Measurements from ENCODE around the gene OSBPL3. TPM values are rescaled to one million over a fixed set of nuclear protein-coding genes. Genes with fewer than 3 reads are reported as not detected.

OSBPL3 gene
- total RNA-seq, 1 experiment from 2014 or later, result 9.2 TPM

- Histone ChIP-seq H3K4me3 (ENCODE audit: low read depth in 2 of 2, low read length in 2 of 2) (no peak overlapping the region), H3K27me3 (ENCODE audit: control insufficient read depth, insufficient read depth, low read length) (no peaks in the 10 kb centered on the region), H3K27ac (ENCODE audit: low read length) (no peak overlapping the region), H3K36me3 (ENCODE audit: control insufficient read depth, insufficient read depth, low read length) (no peaks in the 10 kb centered on the region), H3K4me1 (ENCODE audit: control insufficient read depth, insufficient read depth, low read length) (no peaks in the 10 kb centered on the region), H3K9me3 (ENCODE audit: control insufficient read depth, insufficient read depth, low read depth, low read length) (no peaks in the 10 kb centered on the region)
- TF ChIP-seq TCF7L2 (IDR thresholded peaks at IDR 0.05; ENCODE audit: low read depth, low read length), result no peak
- TF ChIP-seq REST (IDR thresholded peaks at IDR 0.05; ENCODE audit: insufficient read depth in 1 of 2, low read depth in 2 of 2, low read length in 1 of 2), result no peak
- TF ChIP-seq SIN3A (IDR thresholded peaks at IDR 0.05; ENCODE audit: borderline replicate concordance, insufficient read depth, low read depth, low read length), result no peak
- no peak for TF ChIP-seq POLR2AphosphoS5 (IDR thresholded peaks at IDR 0.05; ENCODE audit: low read depth, low read length)
- TF ChIP-seq CTCF (IDR thresholded peaks at IDR 0.05), result peak; percentile 34
- BruUV-seq (replicated peaks), result no TSS peak
- in situ Hi-C loops (cut with HindIII; ENCODE audit: low pct_unique_long_range_greater_than_20kb, low sequenced_read_pairs) (no loop called here), intact Hi-C loops (cut with micrococcal nuclease; ENCODE audit: unreplicated experiment) (no loop called here)
- DNase-seq (ENCODE audit: low read depth, low spot score) (no peak), ATAC-seq (no peak)
- POLR2A ChIA-PET, result no interaction called here
- CTCF ChIA-PET, result interaction anchor here (1.4 kb wide), 1 partner anchor 61 kb away, joined by 5 read pairs; no protein-coding TSS in a partner anchor
Observed at GRCh38 chr7:24881623-24882022, 98.4 kb downstream of the OSBPL3 start.

- no peak for ATAC-seq
- TF ChIP-seq REST (IDR thresholded peaks at IDR 0.05; ENCODE audit: insufficient read depth in 1 of 2, low read depth in 2 of 2, low read length in 1 of 2) (no peak; a peak in 1 of 4 replicates), POLR2AphosphoS5 (IDR thresholded peaks at IDR 0.05; ENCODE audit: low read depth, low read length) (no peak), CTCF (IDR thresholded peaks at IDR 0.05) (no peak), SIN3A (IDR thresholded peaks at IDR 0.05; ENCODE audit: borderline replicate concordance, insufficient read depth, low read depth, low read length) (no peak), TCF7L2 (IDR thresholded peaks at IDR 0.05; ENCODE audit: low read depth, low read length) (no peak)
- intact Hi-C loops (cut with micrococcal nuclease; ENCODE audit: unreplicated experiment), result no loop called here
- Histone ChIP-seq H3K27ac (ENCODE audit: low read length) (no peak overlapping the region), H3K9me3 (ENCODE audit: control insufficient read depth, insufficient read depth, low read depth, low read length) (no peaks in the 10 kb centered on the region), H3K4me1 (ENCODE audit: control insufficient read depth, insufficient read depth, low read length) (no peaks in the 10 kb centered on the region), H3K4me3 (ENCODE audit: low read depth in 2 of 2, low read length in 2 of 2) (no peak overlapping the region), H3K36me3 (ENCODE audit: control insufficient read depth, insufficient read depth, low read length) (no peaks in the 10 kb centered on the region), H3K27me3 (ENCODE audit: control insufficient read depth, insufficient read depth, low read length) (no peaks in the 10 kb centered on the region)
- no TSS peak for BruUV-seq (replicated peaks)
- no peak for DNase-seq (ENCODE audit: low read depth, low spot score)
- CTCF ChIA-PET, result interaction anchor here (0.5 to 1.4 kb wide), 2 partner anchors 60 to 983 kb away, joined by 3 to 5 read pairs; no protein-coding TSS in a partner anchor
- POLR2A ChIA-PET, result no interaction called here
- in situ Hi-C loops (cut with HindIII; ENCODE audit: low pct_unique_long_range_greater_than_20kb, low sequenced_read_pairs), result no loop called here
Observed at GRCh38 chr7:24880886-24881285, 99.1 kb downstream of the OSBPL3 start.

Data from Panc1 (cell line).